ENCODE results near the gene ATP9B. TPM values are rescaled to one million over a fixed set of nuclear protein-coding genes. Genes with fewer than 3 reads are reported as not detected.
"Not testable (repeated sequence)": the region's sequence is repeated elsewhere in the genome, so short reads cannot be mapped to it uniquely, and the experiment has no call there.

The ATP9B gene
- polyA plus RNA-seq, 4 donors = 4.3 to 19.6 (median 12.2) TPM

DNA sequence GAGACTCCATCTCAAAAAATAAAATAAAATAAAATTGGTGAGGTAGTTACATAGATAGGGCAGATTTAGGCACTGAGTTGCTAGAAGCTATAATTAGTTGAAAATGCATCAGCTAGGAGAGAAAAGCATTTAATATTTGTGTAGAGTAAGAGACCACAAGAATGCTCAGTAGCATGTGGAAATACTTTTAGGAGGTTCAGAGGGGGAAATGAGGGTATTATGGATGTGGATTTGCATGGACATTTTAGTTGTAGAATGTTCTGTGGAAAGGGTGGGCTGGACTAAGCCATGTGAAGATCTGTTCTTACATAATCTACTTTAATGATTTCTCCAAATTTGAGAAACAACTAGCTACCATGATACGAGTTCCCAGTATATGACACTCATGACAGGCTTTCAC, 95.5 kb downstream of the ATP9B start:
- DNase-seq = no peak

DNA sequence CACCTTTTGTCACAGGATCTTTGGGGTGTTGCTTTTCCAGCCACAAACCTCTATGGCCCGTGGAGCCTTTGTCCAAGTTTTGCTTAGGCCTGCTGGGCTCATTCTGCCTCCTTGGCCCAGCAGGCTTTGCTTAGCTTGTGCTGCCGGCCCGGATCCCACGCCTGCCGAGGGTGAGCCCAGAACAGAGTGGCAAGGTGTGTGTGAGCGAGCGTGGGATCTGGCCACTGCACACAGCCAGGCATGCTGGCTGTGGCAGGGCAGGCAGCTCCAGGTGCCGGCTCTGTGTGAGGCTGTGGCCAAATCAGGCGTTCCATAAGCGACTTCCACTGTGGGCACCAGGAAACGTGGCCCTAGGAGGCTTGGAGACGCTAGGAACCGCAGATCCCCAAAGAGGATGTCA, 97.5 kb downstream of the ATP9B start:
- peaks cover 6 to 30% (median 6%) of the 10 kb centered on the region in 3 donors for H3K36me3 ChIP-seq (ENCODE audit: control insufficient read depth in 3 of 3, insufficient read depth in 2 of 3, low read depth in 1 of 3, low read length in 3 of 3)
- no peaks in the 10 kb centered on the region for H3K27me3 ChIP-seq (ENCODE audit: control insufficient read depth in 3 of 3, insufficient read depth in 3 of 3, low read length in 3 of 3)
- no peak overlapping the region for H3K27ac ChIP-seq (ENCODE audit: low read depth in 1 of 3, low read length in 2 of 3)
- WGBS, 3 donors = 96 to 100% (median 96%) methylated on average over 13 of the region's 13 CpGs
- H3K9me3 ChIP-seq (ENCODE audit: control insufficient read depth in 2 of 2, insufficient read depth in 1 of 2, low read depth in 1 of 2, low read length in 1 of 2) = no peaks in the 10 kb centered on the region
- DNase-seq (no peak), FAIRE-seq (no peak)
- no peaks in the 10 kb centered on the region for H3K4me1 ChIP-seq (ENCODE audit: control insufficient read depth in 3 of 3, insufficient read depth in 2 of 3, low read depth in 1 of 3, low read length in 2 of 3)
- no peak overlapping the region for H3K4me3 ChIP-seq (ENCODE audit: low read depth in 1 of 3, low read length in 3 of 3)

More for the DNA sequence above, 95.5 kb downstream of the ATP9B start:
- no peaks in the 10 kb centered on the region for H3K4me1 ChIP-seq (ENCODE audit: control insufficient read depth in 3 of 3, insufficient read depth in 2 of 3, low read depth in 1 of 3, low read length in 2 of 3)
- H3K27me3 ChIP-seq (ENCODE audit: control insufficient read depth in 3 of 3, insufficient read depth in 3 of 3, low read length in 3 of 3) = no peaks in the 10 kb centered on the region
- WGBS, 3 donors = 94 to 95% (median 94%) methylated on average over 1 of the region's 1 CpG
- FAIRE-seq = no peak
- no peak overlapping the region for H3K27ac ChIP-seq (ENCODE audit: low read depth in 1 of 3, low read length in 2 of 3)
- peaks cover 6 to 26% (median 6%) of the 10 kb centered on the region in 3 donors for H3K36me3 ChIP-seq (ENCODE audit: control insufficient read depth in 3 of 3, insufficient read depth in 2 of 3, low read depth in 1 of 3, low read length in 3 of 3)
- no peak overlapping the region for H3K4me3 ChIP-seq (ENCODE audit: low read depth in 1 of 3, low read length in 3 of 3)
- H3K9me3 ChIP-seq (ENCODE audit: control insufficient read depth in 2 of 2, insufficient read depth in 1 of 2, low read depth in 1 of 2, low read length in 1 of 2) = no peaks in the 10 kb centered on the region

DNA sequence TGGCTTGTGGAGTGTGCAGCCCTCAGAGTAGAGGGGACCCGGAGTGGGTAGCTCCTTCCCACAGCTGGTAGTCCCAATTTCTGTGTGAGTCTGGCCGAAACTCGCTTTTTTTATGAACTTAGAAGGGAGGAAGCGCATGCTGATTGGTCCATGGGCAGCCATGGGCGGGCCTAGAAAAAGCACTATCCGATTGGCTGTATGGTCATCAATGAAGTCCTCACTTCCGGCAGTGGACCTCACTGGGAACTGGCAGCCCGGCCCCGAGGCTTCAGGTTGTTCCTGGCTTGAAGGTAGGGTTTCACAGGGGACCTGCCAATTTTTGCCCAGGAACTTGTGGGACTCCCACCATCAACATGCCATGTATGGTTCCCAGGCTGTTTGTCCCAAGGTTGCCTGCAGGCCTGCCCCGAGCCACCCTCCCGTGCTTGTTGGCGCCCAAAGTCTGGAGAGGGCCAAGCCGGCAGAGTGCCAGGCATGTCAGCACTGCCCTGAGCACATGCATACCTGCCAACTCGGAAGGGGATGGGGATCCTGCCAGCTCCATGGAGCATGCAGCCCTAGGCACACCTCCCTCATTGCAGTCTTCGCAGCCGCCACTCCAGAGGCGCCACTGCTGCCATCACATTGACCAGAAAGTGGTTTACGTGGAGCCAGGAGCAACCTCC, 98.5 kb downstream of the ATP9B start:
- peaks cover 6 to 30% (median 6%) of the 10 kb centered on the region in 3 donors for H3K36me3 ChIP-seq (ENCODE audit: control insufficient read depth in 3 of 3, insufficient read depth in 2 of 3, low read depth in 1 of 3, low read length in 3 of 3)
- 97 to 99% (median 97%) methylated on average over 18 of the region's 18 CpGs for WGBS, 3 donors
- DNase-seq = no peak
- H3K4me1 ChIP-seq (ENCODE audit: control insufficient read depth in 3 of 3, insufficient read depth in 2 of 3, low read depth in 1 of 3, low read length in 2 of 3) = no peaks in the 10 kb centered on the region
- H3K4me3 ChIP-seq (ENCODE audit: low read depth in 1 of 3, low read length in 3 of 3) = no peak overlapping the region
- no peaks in the 10 kb centered on the region for H3K9me3 ChIP-seq (ENCODE audit: control insufficient read depth in 2 of 2, insufficient read depth in 1 of 2, low read depth in 1 of 2, low read length in 1 of 2)
- FAIRE-seq = no peak
- H3K27ac ChIP-seq (ENCODE audit: low read depth in 1 of 3, low read length in 2 of 3) = no peak overlapping the region
- H3K27me3 ChIP-seq (ENCODE audit: control insufficient read depth in 3 of 3, insufficient read depth in 3 of 3, low read length in 3 of 3) = no peaks in the 10 kb centered on the region

DNA sequence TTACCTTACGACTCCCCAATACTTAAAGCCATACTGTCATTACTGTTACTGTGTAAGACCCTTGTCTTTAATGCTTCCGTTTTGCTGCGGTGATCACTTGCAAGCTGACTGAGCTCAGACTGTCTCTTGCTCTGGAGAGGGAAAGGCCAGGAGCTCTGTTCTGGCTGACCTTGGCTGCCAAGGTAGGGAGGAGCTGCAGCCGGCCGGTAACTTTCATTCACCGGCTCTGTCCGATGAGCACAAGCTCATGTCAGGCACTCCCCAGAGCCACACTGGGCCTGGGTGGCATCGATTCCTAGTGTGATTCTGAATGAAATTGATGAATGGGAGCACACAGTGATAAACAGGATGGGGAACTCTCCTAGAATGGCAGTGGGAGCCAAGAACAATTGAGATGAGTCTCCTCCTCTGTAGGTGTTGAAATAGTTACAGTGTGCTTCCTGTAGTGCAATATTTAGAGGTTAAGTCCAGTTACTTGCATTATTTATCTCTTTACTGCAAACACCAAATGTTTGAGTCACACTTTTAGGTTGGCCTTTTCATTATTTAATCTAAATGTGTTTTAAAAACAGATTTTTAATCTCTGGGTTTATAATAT, 100.9 kb downstream of the ATP9B start:
- Histone ChIP-seq H3K27ac (ENCODE audit: low read depth in 1 of 3, low read length in 2 of 3) (no peak overlapping the region), H3K4me1 (ENCODE audit: control insufficient read depth in 3 of 3, insufficient read depth in 2 of 3, low read depth in 1 of 3, low read length in 2 of 3) (no peaks in the 10 kb centered on the region), H3K36me3 (ENCODE audit: control insufficient read depth in 3 of 3, insufficient read depth in 2 of 3, low read depth in 1 of 3, low read length in 3 of 3) (peaks cover 6 to 32% (median 6%) of the 10 kb centered on the region in 3 donors), H3K9me3 (ENCODE audit: control insufficient read depth in 2 of 2, insufficient read depth in 1 of 2, low read depth in 1 of 2, low read length in 1 of 2) (no peaks in the 10 kb centered on the region), H3K27me3 (ENCODE audit: control insufficient read depth in 3 of 3, insufficient read depth in 3 of 3, low read length in 3 of 3) (no peaks in the 10 kb centered on the region), H3K4me3 (ENCODE audit: low read depth in 1 of 3, low read length in 3 of 3) (no peak overlapping the region)
- FAIRE-seq (no peak), DNase-seq (peak in 1 of 2 donors; percentile 2)
- WGBS, 3 donors = 74 to 90% (median 78%) methylated on average over 8 of the region's 8 CpGs

- H3K27ac ChIP-seq (ENCODE audit: low read depth in 1 of 3, low read length in 2 of 3); H3K4me1 ChIP-seq (ENCODE audit: control insufficient read depth in 3 of 3, insufficient read depth in 2 of 3, low read depth in 1 of 3, low read length in 2 of 3); H3K4me3 ChIP-seq (ENCODE audit: low read depth in 1 of 3, low read length in 3 of 3); H3K9me3 ChIP-seq (ENCODE audit: control insufficient read depth in 2 of 2, insufficient read depth in 1 of 2, low read depth in 1 of 2, low read length in 1 of 2); FAIRE-seq; DNase-seq; H3K27me3 ChIP-seq (ENCODE audit: control insufficient read depth in 3 of 3, insufficient read depth in 3 of 3, low read length in 3 of 3): not testable (repeated sequence)
- peaks cover 2 to 16% (median 4%) of the 10 kb centered on the region in 3 donors for H3K36me3 ChIP-seq (ENCODE audit: control insufficient read depth in 3 of 3, insufficient read depth in 2 of 3, low read depth in 1 of 3, low read length in 3 of 3)
- 98 to 99% (median 98%) methylated on average over 15 to 23 of the region's 27 CpGs for WGBS, 3 donors
These were observed 103.1 kb downstream of the ATP9B start for GRCh38 chr18:79172331-79172730.

GRCh38 chr18:79173742-79174141, 104.5 kb downstream of the ATP9B start:
- 84 to 91% (median 84%) methylated on average over 2 of the region's 2 CpGs for WGBS, 3 donors
- H3K36me3 ChIP-seq (ENCODE audit: control insufficient read depth in 3 of 3, insufficient read depth in 2 of 3, low read depth in 1 of 3, low read length in 3 of 3) = peaks cover 0 to 9% (median 0%) of the 10 kb centered on the region in 3 donors
- H3K27ac ChIP-seq (ENCODE audit: low read depth in 1 of 3, low read length in 2 of 3) = no peak overlapping the region
- no peaks in the 10 kb centered on the region for H3K27me3 ChIP-seq (ENCODE audit: control insufficient read depth in 3 of 3, insufficient read depth in 3 of 3, low read length in 3 of 3)
- DNase-seq (no peak), FAIRE-seq (no peak)
- no peaks in the 10 kb centered on the region for H3K9me3 ChIP-seq (ENCODE audit: control insufficient read depth in 2 of 2, insufficient read depth in 1 of 2, low read depth in 1 of 2, low read length in 1 of 2)
- no peaks in the 10 kb centered on the region for H3K4me1 ChIP-seq (ENCODE audit: control insufficient read depth in 3 of 3, insufficient read depth in 2 of 3, low read depth in 1 of 3, low read length in 2 of 3)
- no peak overlapping the region for H3K4me3 ChIP-seq (ENCODE audit: low read depth in 1 of 3, low read length in 3 of 3)

GRCh38 chr18:79178113-79178531, 108.9 kb downstream of the ATP9B start:
- no peak overlapping the region for H3K4me3 ChIP-seq (ENCODE audit: low read depth in 1 of 3, low read length in 3 of 3)
- H3K27me3 ChIP-seq (ENCODE audit: control insufficient read depth in 3 of 3, insufficient read depth in 3 of 3, low read length in 3 of 3) = no peaks in the 10 kb centered on the region
- H3K27ac ChIP-seq (ENCODE audit: low read depth in 1 of 3, low read length in 2 of 3) = no peak overlapping the region
- WGBS, 3 donors = 57 to 81% (median 73%) methylated on average over 10 of the region's 10 CpGs
- H3K9me3 ChIP-seq (ENCODE audit: control insufficient read depth in 2 of 2, insufficient read depth in 1 of 2, low read depth in 1 of 2, low read length in 1 of 2) = no peaks in the 10 kb centered on the region
- no peak for FAIRE-seq
- DNase-seq = peak; percentile 34 to 44
- peaks cover 0 to 4% (median 0%) of the 10 kb centered on the region in 3 donors for H3K36me3 ChIP-seq (ENCODE audit: control insufficient read depth in 3 of 3, insufficient read depth in 2 of 3, low read depth in 1 of 3, low read length in 3 of 3)
- no peaks in the 10 kb centered on the region for H3K4me1 ChIP-seq (ENCODE audit: control insufficient read depth in 3 of 3, insufficient read depth in 2 of 3, low read depth in 1 of 3, low read length in 2 of 3)

GRCh38 chr18:79182047-79182713, 113.0 kb downstream of the ATP9B start:
- no peak for FAIRE-seq

More at GRCh38 chr18:79182047-79182713, 113.0 kb downstream of the ATP9B start:
- Histone ChIP-seq H3K4me3 (ENCODE audit: low read depth in 1 of 3, low read length in 3 of 3) (no peak overlapping the region), H3K27ac (ENCODE audit: low read depth in 1 of 3, low read length in 2 of 3) (no peak overlapping the region), H3K36me3 (ENCODE audit: control insufficient read depth in 3 of 3, insufficient read depth in 2 of 3, low read depth in 1 of 3, low read length in 3 of 3) (peaks cover 0 to 1% (median 0%) of the 10 kb centered on the region in 3 donors), H3K27me3 (ENCODE audit: control insufficient read depth in 3 of 3, insufficient read depth in 3 of 3, low read length in 3 of 3) (no peaks in the 10 kb centered on the region), H3K9me3 (ENCODE audit: control insufficient read depth in 2 of 2, insufficient read depth in 1 of 2, low read depth in 1 of 2, low read length in 1 of 2) (no peaks in the 10 kb centered on the region), H3K4me1 (ENCODE audit: control insufficient read depth in 3 of 3, insufficient read depth in 2 of 3, low read depth in 1 of 3, low read length in 2 of 3) (no peaks in the 10 kb centered on the region)
- no peak for DNase-seq
- WGBS, 3 donors = 90 to 100% (median 97%) methylated on average over 3 of the region's 3 CpGs

Data from small intestine (tissue), 7 donors.